Activated CD4-positive, alpha-beta T cell treated with anti-CD3 and anti-CD28 coated beads for 36 hours (primary cell): Measurements from ENCODE around the gene NTRK3. TPM values are rescaled to one million over a fixed set of nuclear protein-coding genes. Genes with fewer than 3 reads are reported as not detected.
"Not testable (repeated sequence)": the region's sequence is repeated elsewhere in the genome, so short reads cannot be mapped to it uniquely, and the experiment has no call there.

Experiments used
- ATAC-seq: fragments of 200-7000 bp; cut with Tn5 transposase; one replicate; pipeline ENCODE4 v1.10.0; 2021; ENCODE audit warnings: mild to moderate bottlenecking, moderate library complexity
- CTCF ChIA-PET: fragments of 350-600 bp; sonication (Branson Sonifier 250); formaldehyde crosslinking; loops from one replicate; lab custom pipeline; 2021; ENCODE audit warnings: antibody characterized with exemption; lab: Charles Lee
- POLR2A ChIA-PET: fragments of 350-600 bp; sonication (Branson Sonifier 250); formaldehyde crosslinking; loops from one replicate; lab custom pipeline; 2021; ENCODE audit warnings: antibody characterized with exemption, inconsistent platforms; lab: Charles Lee
- DNase-seq: peaks from one replicate; pipeline ENCODE4 v3.0.0-alpha.2; 2020
- H3K27ac Mint-ChIP-seq: one replicate; pipeline ENCODE4 v1.8.0; 2021; ENCODE audit warnings: mixed read lengths
- H3K27me3 Mint-ChIP-seq: one replicate; pipeline ENCODE4 v1.8.0; 2021; ENCODE audit warnings: mixed read lengths
- H3K36me3 Mint-ChIP-seq: one replicate; pipeline ENCODE4 v1.8.0; 2021; ENCODE audit warnings: low read depth, mixed read lengths
- H3K4me1 Mint-ChIP-seq: one replicate; pipeline ENCODE4 v1.8.0; 2021; ENCODE audit warnings: mixed read lengths
- H3K4me3 Mint-ChIP-seq: one replicate; pipeline ENCODE4 v1.8.0; 2021; ENCODE audit warnings: mild to moderate bottlenecking, moderate library complexity, mixed read lengths
- H3K9me3 Mint-ChIP-seq: one replicate; pipeline ENCODE4 v1.8.0; 2021; ENCODE audit warnings: low read depth, mixed read lengths
- intact Hi-C, 2 experiments: fragments of 100-400 bp; cut with DNase I in 1 of 2; cut with micrococcal nuclease in 1 of 2; formaldehyde crosslinking; loops; one replicate each; pipeline versions ENCODE4 v1.14.2 to v1.15.1; 2022 to 2024; cut with DNase I, micrococcal nuclease
- total RNA-seq, 2 experiments: library from RNA; stranded (reverse); gene quantifications; one replicate each; pipeline ENCODE4 v1.2.3, GENCODE V29; 2021

The NTRK3 gene
- total RNA-seq, 2 experiments from 2014 or later: 0.78 to 0.88 TPM

GRCh38 chr15:87863152-87863551 is 393.4 kb downstream of the NTRK3 start:
- H3K27me3 Mint-ChIP-seq: no peaks in the 10 kb centered on the region
- no peak overlapping the region for H3K4me3 Mint-ChIP-seq
- H3K9me3 Mint-ChIP-seq: no peaks in the 10 kb centered on the region
- no peaks in the 10 kb centered on the region for H3K4me1 Mint-ChIP-seq
- intact Hi-C loops: no loop called here
- no peaks in the 10 kb centered on the region for H3K36me3 Mint-ChIP-seq
- no peak overlapping the region for H3K27ac Mint-ChIP-seq
- DNase-seq: no peak
- ChIA-PET POLR2A (no interaction called here), CTCF (no interaction called here)
- no peak for ATAC-seq

GRCh38 chr15:87860743-87861142 is 395.8 kb downstream of the NTRK3 start:
- intact Hi-C loops: no loop called here
- Mint-ChIP-seq H3K4me1 (no peaks in the 10 kb centered on the region), H3K27me3 (no peaks in the 10 kb centered on the region), H3K9me3 (no peaks in the 10 kb centered on the region), H3K4me3 (no peak overlapping the region), H3K36me3 (no peaks in the 10 kb centered on the region), H3K27ac (no peak overlapping the region)
- ATAC-seq (no peak), DNase-seq (no peak)
- CTCF ChIA-PET: no interaction called here
- POLR2A ChIA-PET: no interaction called here

- intact Hi-C loops: no loop called here
- H3K4me3 Mint-ChIP-seq: no peak overlapping the region
These were observed 397.9 kb downstream of the NTRK3 start for GRCh38 chr15:87858651-87859050.

GRCh38 chr15:87851497-87851896 is 405.0 kb downstream of the NTRK3 start:
- ChIA-PET POLR2A (no interaction called here), CTCF (no interaction called here)
- H3K9me3 Mint-ChIP-seq: no peaks in the 10 kb centered on the region
- H3K36me3 Mint-ChIP-seq: no peaks in the 10 kb centered on the region
- H3K4me1 Mint-ChIP-seq: no peaks in the 10 kb centered on the region
- peaks cover 3% of the 10 kb centered on the region for H3K27me3 Mint-ChIP-seq
- ATAC-seq (no peak), DNase-seq (no peak)
- intact Hi-C loops: no loop called here
- H3K4me3 Mint-ChIP-seq: no peak overlapping the region
- no peak overlapping the region for H3K27ac Mint-ChIP-seq

More at GRCh38 chr15:87858651-87859050, 397.9 kb downstream of the NTRK3 start:
- Mint-ChIP-seq H3K27me3 (peaks cover 3% of the 10 kb centered on the region), H3K9me3 (no peaks in the 10 kb centered on the region), H3K27ac (no peak overlapping the region), H3K36me3 (no peaks in the 10 kb centered on the region), H3K4me1 (no peaks in the 10 kb centered on the region)
- DNase-seq: no peak
- CTCF ChIA-PET: no interaction called here
- POLR2A ChIA-PET: no interaction called here
- ATAC-seq: no peak

GRCh38 chr15:87850916-87851315 is 405.6 kb downstream of the NTRK3 start:
- H3K27ac Mint-ChIP-seq: no peak overlapping the region
- ChIA-PET POLR2A (no interaction called here), CTCF (no interaction called here)
- DNase-seq: no peak
- no peaks in the 10 kb centered on the region for H3K4me1 Mint-ChIP-seq
- intact Hi-C loops: no loop called here
- H3K27me3 Mint-ChIP-seq: peaks cover 3% of the 10 kb centered on the region
- H3K4me3 Mint-ChIP-seq: no peak overlapping the region
- H3K36me3 Mint-ChIP-seq: no peaks in the 10 kb centered on the region
- no peak for ATAC-seq
- H3K9me3 Mint-ChIP-seq: no peaks in the 10 kb centered on the region

- H3K4me3 Mint-ChIP-seq: no peak overlapping the region
- no peak overlapping the region for H3K27ac Mint-ChIP-seq
- H3K36me3 Mint-ChIP-seq: no peaks in the 10 kb centered on the region
- no peaks in the 10 kb centered on the region for H3K4me1 Mint-ChIP-seq
- H3K9me3 Mint-ChIP-seq: no peaks in the 10 kb centered on the region
- peaks cover 5% of the 10 kb centered on the region for H3K27me3 Mint-ChIP-seq
- DNase-seq (no peak), ATAC-seq (no peak)
- ChIA-PET CTCF (no interaction called here), POLR2A (no interaction called here)
- intact Hi-C loops: no loop called here
These were observed 407.4 kb downstream of the NTRK3 start for GRCh38 chr15:87849181-87849580.

GRCh38 chr15:87848012-87848411 is 408.5 kb downstream of the NTRK3 start:
- no peak for DNase-seq
- POLR2A ChIA-PET: no interaction called here
- H3K4me3 Mint-ChIP-seq: no peak overlapping the region
- H3K4me1 Mint-ChIP-seq: no peaks in the 10 kb centered on the region
- H3K27ac Mint-ChIP-seq: no peak overlapping the region
- H3K36me3 Mint-ChIP-seq: no peaks in the 10 kb centered on the region
- CTCF ChIA-PET: no interaction called here
- H3K27me3 Mint-ChIP-seq: peaks cover 2% of the 10 kb centered on the region
- ATAC-seq: no peak
- intact Hi-C loops: no loop called here
- peaks cover under 1% of the 10 kb centered on the region for H3K9me3 Mint-ChIP-seq

- ATAC-seq: no peak
- Mint-ChIP-seq H3K27me3 (peaks cover 2% of the 10 kb centered on the region), H3K36me3 (no peaks in the 10 kb centered on the region), H3K4me3 (no peak overlapping the region), H3K27ac (no peak overlapping the region), H3K4me1 (no peaks in the 10 kb centered on the region), H3K9me3 (peaks cover 1% of the 10 kb centered on the region)
- intact Hi-C loops: no loop called here
- DNase-seq: no peak
- POLR2A ChIA-PET: no interaction called here
- CTCF ChIA-PET: no interaction called here
These were observed 409.8 kb downstream of the NTRK3 start for GRCh38 chr15:87846746-87847145.

- Mint-ChIP-seq H3K27ac (no peak overlapping the region), H3K9me3 (peaks cover 1% of the 10 kb centered on the region), H3K36me3 (no peaks in the 10 kb centered on the region), H3K27me3 (peaks cover 2% of the 10 kb centered on the region), H3K4me3 (no peak overlapping the region), H3K4me1 (no peaks in the 10 kb centered on the region)
- DNase-seq (no peak), ATAC-seq (no peak)
- CTCF ChIA-PET: no interaction called here
- POLR2A ChIA-PET: no interaction called here
- intact Hi-C loops: no loop called here
These were observed 413.2 kb downstream of the NTRK3 start for GRCh38 chr15:87843312-87843711.

- H3K27ac Mint-ChIP-seq: no peak overlapping the region
- POLR2A ChIA-PET: no interaction called here
- no peaks in the 10 kb centered on the region for H3K36me3 Mint-ChIP-seq
- H3K4me1 Mint-ChIP-seq: no peaks in the 10 kb centered on the region
- DNase-seq: no peak
- no peak overlapping the region for H3K4me3 Mint-ChIP-seq
- peaks cover 2% of the 10 kb centered on the region for H3K27me3 Mint-ChIP-seq
- peaks cover 5% of the 10 kb centered on the region for H3K9me3 Mint-ChIP-seq
- no peak for ATAC-seq
- intact Hi-C loops: no loop called here
- CTCF ChIA-PET: interaction anchor here (1.0 kb wide), 1 partner anchor 13 kb away, joined by 3 read pairs; no protein-coding TSS in a partner anchor
These were observed 415.0 kb downstream of the NTRK3 start for GRCh38 chr15:87841426-87841998.

- H3K4me3 Mint-ChIP-seq, ATAC-seq, CTCF ChIA-PET, H3K9me3 Mint-ChIP-seq, DNase-seq, intact Hi-C loops, H3K36me3 Mint-ChIP-seq, H3K27me3 Mint-ChIP-seq, H3K27ac Mint-ChIP-seq, H3K4me1 Mint-ChIP-seq, POLR2A ChIA-PET: not testable (repeated sequence)
These were observed 420.7 kb downstream of the NTRK3 start for GRCh38 chr15:87835830-87836229.

GRCh38 chr15:87833333-87833732 is 423.2 kb downstream of the NTRK3 start:
- H3K27ac Mint-ChIP-seq, POLR2A ChIA-PET, H3K9me3 Mint-ChIP-seq, H3K4me3 Mint-ChIP-seq, H3K27me3 Mint-ChIP-seq, CTCF ChIA-PET, DNase-seq, ATAC-seq, H3K36me3 Mint-ChIP-seq, intact Hi-C loops, H3K4me1 Mint-ChIP-seq: not testable (repeated sequence)
